GM18505 (cell line): ENCODE results near the gene LRP8.

Experiments
- ATAC-seq: cut with Tn5 transposase; IDR thresholded peaks from one replicate; pipeline ENCODE4 v1.9.1; 2021; ENCODE audit not compliant: unreplicated experiment
- POLR2A ChIP-seq: IDR thresholded peaks from 4 replicates; pipeline ENCODE4 v1.6.1; 2011; ENCODE audit warnings: borderline replicate concordance; ENCODE audit not compliant: insufficient read depth, insufficient read length; ENCODE audit errors: extremely low read depth

Gene LRP8

GRCh38 chr1:53316424-53316765 is 11.5 kb downstream of the LRP8 start:
- ATAC-seq = no peak
- TF ChIP-seq POLR2A = no peak

- ATAC-seq = no peak
These were observed 12.1 kb downstream of the LRP8 start for GRCh38 chr1:53315456-53316423.

GRCh38 chr1:53315046-53315445 is 12.8 kb downstream of the LRP8 start:
- no peak for ATAC-seq
- no peak for TF ChIP-seq POLR2A

More at GRCh38 chr1:53315456-53316423, 12.1 kb downstream of the LRP8 start:
- TF ChIP-seq POLR2A = no peak

GRCh38 chr1:53314606-53315005 is 13.3 kb downstream of the LRP8 start:
- no peak for ATAC-seq
- no peak for TF ChIP-seq POLR2A

GRCh38 chr1:53314096-53314495 is 13.8 kb downstream of the LRP8 start:
- TF ChIP-seq POLR2A = no peak

GRCh38 chr1:53313556-53313955 is 14.3 kb downstream of the LRP8 start:
- no peak for ATAC-seq
- no peak for TF ChIP-seq POLR2A

More at GRCh38 chr1:53314096-53314495, 13.8 kb downstream of the LRP8 start:
- ATAC-seq = no peak

- ATAC-seq = no peak
- TF ChIP-seq POLR2A = no peak
These were observed 16.1 kb downstream of the LRP8 start for GRCh38 chr1:53311702-53312305.

- no peak for TF ChIP-seq POLR2A
- ATAC-seq = no peak
These were observed 16.8 kb downstream of the LRP8 start for GRCh38 chr1:53310847-53311681.

GRCh38 chr1:53309802-53310201 is 18.1 kb downstream of the LRP8 start:
- TF ChIP-seq POLR2A = no peak
- ATAC-seq = no peak

GRCh38 chr1:53308506-53308905 is 19.4 kb downstream of the LRP8 start:
- TF ChIP-seq POLR2A = no peak
- ATAC-seq = no peak

- ATAC-seq = no peak
These were observed 20.8 kb downstream of the LRP8 start for GRCh38 chr1:53307037-53307436.

GRCh38 chr1:53306168-53306567 is 21.7 kb downstream of the LRP8 start:
- no peak for ATAC-seq
- TF ChIP-seq POLR2A = no peak

More at GRCh38 chr1:53307037-53307436, 20.8 kb downstream of the LRP8 start:
- TF ChIP-seq POLR2A = no peak

- ATAC-seq = no peak
These were observed 22.2 kb downstream of the LRP8 start for GRCh38 chr1:53305650-53306049.

GRCh38 chr1:53304527-53304926 is 23.3 kb downstream of the LRP8 start:
- ATAC-seq = no peak
- no peak for TF ChIP-seq POLR2A

More at GRCh38 chr1:53305650-53306049, 22.2 kb downstream of the LRP8 start:
- no peak for TF ChIP-seq POLR2A
